ENCODE measurements around the gene RLN3.

Gene RLN3

DNA sequence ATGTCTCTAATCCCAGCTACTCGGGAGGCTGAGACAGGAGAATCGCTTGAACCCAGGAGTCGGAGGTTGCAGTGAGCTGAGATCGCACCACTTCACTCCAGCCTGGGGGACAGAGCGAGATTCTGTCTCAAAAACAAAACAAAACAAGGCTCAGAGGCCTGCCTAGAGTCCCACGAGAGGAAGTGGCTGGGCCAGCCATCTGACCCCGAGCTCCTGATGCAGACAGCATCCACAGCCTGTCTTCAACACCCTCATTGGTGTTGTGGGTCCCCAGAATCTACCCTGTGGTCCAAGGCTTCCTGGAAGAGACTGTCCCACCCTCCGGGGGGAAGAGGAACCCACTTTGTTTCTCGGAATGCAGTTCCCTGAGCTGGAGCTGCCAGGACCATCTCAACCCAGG lies 46.5 kb upstream of the RLN3 start:
- no peaks in the 10 kb centered on the region for H3K36me3 ChIP-seq (ENCODE audit: insufficient read depth, low read length)
- peaks cover 52% of the 10 kb centered on the region for H3K4me1 ChIP-seq (ENCODE audit: insufficient read depth, low read length, poor library complexity, severe bottlenecking)
- H4K20me1 ChIP-seq (ENCODE audit: insufficient read depth, low read length, poor library complexity, severe bottlenecking) = no peaks in the 10 kb centered on the region
- H3K9ac ChIP-seq (ENCODE audit: low read depth, low read length, poor library complexity, severe bottlenecking) = peak overlapping the region; percentile 57
- H3K79me2 ChIP-seq (ENCODE audit: insufficient read depth, low read length) = no peaks in the 10 kb centered on the region
- peak overlapping the region; percentile 50 for H3K4me2 ChIP-seq (ENCODE audit: low read depth, low read length, poor library complexity, severe bottlenecking)
- no peak overlapping the region for H2AFZ ChIP-seq (ENCODE audit: low read length)
- H3F3A ChIP-seq (ENCODE audit: low read depth) = no peaks in the 10 kb centered on the region
- peak overlapping the region; percentile 11 for H3K4me3 ChIP-seq (ENCODE audit: low read length, poor library complexity, severe bottlenecking)
- no peaks in the 10 kb centered on the region for H3K9me3 ChIP-seq (ENCODE audit: insufficient read depth, low read depth, low read length)
- no peaks in the 10 kb centered on the region for H3K9me2 ChIP-seq (replicated peaks; ENCODE audit: low read depth, low read length)
- no peaks in the 10 kb centered on the region for H3K27me3 ChIP-seq (ENCODE audit: insufficient read depth, low read length, poor library complexity, severe bottlenecking)
- TF ChIP-seq, protein P1, sequence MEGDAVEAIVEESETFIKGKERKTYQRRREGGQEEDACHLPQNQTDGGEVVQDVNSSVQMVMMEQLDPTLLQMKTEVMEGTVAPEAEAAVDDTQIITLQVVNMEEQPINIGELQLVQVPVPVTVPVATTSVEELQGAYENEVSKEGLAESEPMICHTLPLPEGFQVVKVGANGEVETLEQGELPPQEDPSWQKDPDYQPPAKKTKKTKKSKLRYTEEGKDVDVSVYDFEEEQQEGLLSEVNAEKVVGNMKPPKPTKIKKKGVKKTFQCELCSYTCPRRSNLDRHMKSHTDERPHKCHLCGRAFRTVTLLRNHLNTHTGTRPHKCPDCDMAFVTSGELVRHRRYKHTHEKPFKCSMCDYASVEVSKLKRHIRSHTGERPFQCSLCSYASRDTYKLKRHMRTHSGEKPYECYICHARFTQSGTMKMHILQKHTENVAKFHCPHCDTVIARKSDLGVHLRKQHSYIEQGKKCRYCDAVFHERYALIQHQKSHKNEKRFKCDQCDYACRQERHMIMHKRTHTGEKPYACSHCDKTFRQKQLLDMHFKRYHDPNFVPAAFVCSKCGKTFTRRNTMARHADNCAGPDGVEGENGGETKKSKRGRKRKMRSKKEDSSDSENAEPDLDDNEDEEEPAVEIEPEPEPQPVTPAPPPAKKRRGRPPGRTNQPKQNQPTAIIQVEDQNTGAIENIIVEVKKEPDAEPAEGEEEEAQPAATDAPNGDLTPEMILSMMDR (conservative IDR thresholded peaks at IDR 0.05; ENCODE audit: low read length) = no peak
- TF ChIP-seq EZH2phosphoT487 (IDR thresholded peaks at IDR 0.05; ENCODE audit: borderline replicate concordance) = no peak

DNA sequence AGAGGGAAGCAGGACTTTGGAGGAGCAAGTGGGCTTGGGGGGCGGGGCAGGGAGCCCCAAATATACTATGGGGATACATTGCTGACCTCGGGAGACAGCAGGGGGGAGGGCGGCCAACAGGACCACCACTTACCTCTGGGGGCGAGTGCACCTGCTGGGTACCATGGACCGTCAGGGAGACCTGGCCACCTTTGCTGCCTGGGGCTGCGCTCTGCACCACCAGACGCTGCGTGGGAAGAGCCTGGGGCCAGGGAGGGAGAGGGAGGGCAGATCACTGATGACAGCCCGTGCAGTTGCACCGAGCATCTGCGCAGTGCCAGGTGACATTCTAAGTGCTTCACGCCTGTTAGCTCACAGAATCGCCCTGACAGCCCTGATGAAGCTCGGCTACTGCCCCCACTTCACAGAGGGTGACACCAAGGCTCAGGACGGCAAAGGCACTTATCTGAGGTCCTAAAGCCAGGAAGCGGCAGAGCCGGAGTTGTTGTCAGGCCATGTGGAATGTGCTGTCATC lies 45.9 kb upstream of the RLN3 start:
- peaks cover 4% of the 10 kb centered on the region for H3F3A ChIP-seq (ENCODE audit: low read depth)
- no peaks in the 10 kb centered on the region for H3K79me2 ChIP-seq (ENCODE audit: insufficient read depth, low read length)
- no peaks in the 10 kb centered on the region for H3K9me3 ChIP-seq (ENCODE audit: insufficient read depth, low read depth, low read length)
- peaks cover 57% of the 10 kb centered on the region for H3K4me1 ChIP-seq (ENCODE audit: insufficient read depth, low read length, poor library complexity, severe bottlenecking)
- H3K36me3 ChIP-seq (ENCODE audit: insufficient read depth, low read length) = no peaks in the 10 kb centered on the region
- H3K4me2 ChIP-seq (ENCODE audit: low read depth, low read length, poor library complexity, severe bottlenecking) = peak overlapping the region; percentile 50
- H3K9ac ChIP-seq (ENCODE audit: low read depth, low read length, poor library complexity, severe bottlenecking) = peak overlapping the region; percentile 57
- no peaks in the 10 kb centered on the region for H3K27me3 ChIP-seq (ENCODE audit: insufficient read depth, low read length, poor library complexity, severe bottlenecking)
- H3K4me3 ChIP-seq (ENCODE audit: low read length, poor library complexity, severe bottlenecking) = no peak overlapping the region
- no peak overlapping the region for H2AFZ ChIP-seq (ENCODE audit: low read length)
- H3K9me2 ChIP-seq (replicated peaks; ENCODE audit: low read depth, low read length) = no peaks in the 10 kb centered on the region
- TF ChIP-seq, protein P1 (conservative IDR thresholded peaks at IDR 0.05; ENCODE audit: low read length) = no peak
- no peak for TF ChIP-seq EZH2phosphoT487 (IDR thresholded peaks at IDR 0.05; ENCODE audit: borderline replicate concordance)
- no peaks in the 10 kb centered on the region for H4K20me1 ChIP-seq (ENCODE audit: insufficient read depth, low read length, poor library complexity, severe bottlenecking)

- H4K20me1 ChIP-seq (ENCODE audit: insufficient read depth, low read length, poor library complexity, severe bottlenecking) = no peaks in the 10 kb centered on the region
- no peaks in the 10 kb centered on the region for H3K36me3 ChIP-seq (ENCODE audit: insufficient read depth, low read length)
- H3F3A ChIP-seq (ENCODE audit: low read depth) = peaks cover 7% of the 10 kb centered on the region
- TF ChIP-seq, protein P1 (conservative IDR thresholded peaks at IDR 0.05; ENCODE audit: low read length) = no peak
- no peak for TF ChIP-seq EZH2phosphoT487 (IDR thresholded peaks at IDR 0.05; ENCODE audit: borderline replicate concordance)
- H3K79me2 ChIP-seq (ENCODE audit: insufficient read depth, low read length) = no peaks in the 10 kb centered on the region
- H3K27me3 ChIP-seq (ENCODE audit: insufficient read depth, low read length, poor library complexity, severe bottlenecking) = no peaks in the 10 kb centered on the region
- no peaks in the 10 kb centered on the region for H3K9me3 ChIP-seq (ENCODE audit: insufficient read depth, low read depth, low read length)
- H3K9ac ChIP-seq (ENCODE audit: low read depth, low read length, poor library complexity, severe bottlenecking) = no peak overlapping the region
- H3K4me1 ChIP-seq (ENCODE audit: insufficient read depth, low read length, poor library complexity, severe bottlenecking) = peaks cover 64% of the 10 kb centered on the region
- H3K9me2 ChIP-seq (replicated peaks; ENCODE audit: low read depth, low read length) = no peaks in the 10 kb centered on the region
- peak overlapping the region; percentile 20 for H3K4me2 ChIP-seq (ENCODE audit: low read depth, low read length, poor library complexity, severe bottlenecking)
- H3K4me3 ChIP-seq (ENCODE audit: low read length, poor library complexity, severe bottlenecking) = no peak overlapping the region
- H2AFZ ChIP-seq (ENCODE audit: low read length) = no peak overlapping the region
Measured at GRCh38 chr19:13982773-13983172, 45.2 kb upstream of the RLN3 start.

Data from Loucy (cell line).